Ishikawa (cell line): Measurements from ENCODE around the gene EXOC4.

Source experiments
- CEBPB ChIP-seq: IDR thresholded peaks from 2 replicates; pipeline ENCODE4 v1.6.1; 2012
- CREB1 ChIP-seq: IDR thresholded peaks from 2 replicates; pipeline ENCODE4 v1.6.1; 2012; ENCODE audit warnings: low read depth
- EGR1 ChIP-seq: IDR thresholded peaks from 2 replicates; pipeline ENCODE4 v1.6.1; 2012
- EP300 ChIP-seq: IDR thresholded peaks from 2 replicates; pipeline ENCODE4 v1.6.1; 2012; ENCODE audit warnings: borderline replicate concordance
- FOXM1 ChIP-seq: IDR thresholded peaks from 2 replicates; pipeline ENCODE4 v1.6.1; 2012; ENCODE audit warnings: low read depth, borderline replicate concordance
- MAX ChIP-seq: IDR thresholded peaks from 2 replicates; pipeline ENCODE4 v1.6.1; 2012
- NFIC ChIP-seq: IDR thresholded peaks from 2 replicates; pipeline ENCODE4 v1.6.1; 2012
- RAD21 ChIP-seq: IDR thresholded peaks from 2 replicates; pipeline ENCODE4 v1.6.1; 2012; ENCODE audit warnings: low read depth
- REST ChIP-seq: IDR thresholded peaks from 2 replicates; pipeline ENCODE4 v1.6.1; 2012; ENCODE audit warnings: low read depth, mild to moderate bottlenecking
- TAF1 ChIP-seq: IDR thresholded peaks from 2 replicates; pipeline ENCODE4 v1.6.1; 2012; ENCODE audit warnings: low read depth, mild to moderate bottlenecking
- TCF12 ChIP-seq: IDR thresholded peaks from 2 replicates; pipeline ENCODE4 v1.6.1; 2012; ENCODE audit warnings: low read depth
- TEAD4 ChIP-seq: IDR thresholded peaks from 2 replicates; pipeline ENCODE4 v1.6.1; 2012
- USF1 ChIP-seq: IDR thresholded peaks from 2 replicates; pipeline ENCODE4 v1.6.1; 2012
- YY1 ChIP-seq: IDR thresholded peaks from 2 replicates; pipeline ENCODE4 v1.6.1; 2012; ENCODE audit warnings: low read depth
- ZBTB7A ChIP-seq: IDR thresholded peaks from 2 replicates; pipeline ENCODE4 v1.6.1; 2012; ENCODE audit warnings: low read depth

The EXOC4 gene

GRCh38 chr7:133683182-133683454 is 430.2 kb downstream of the EXOC4 start:
- no peak for TF ChIP-seq ZBTB7A
- TF ChIP-seq YY1 = no peak
- TF ChIP-seq TCF12 = no peak
- no peak for TF ChIP-seq CEBPB
- TF ChIP-seq TAF1 = no peak
- TF ChIP-seq NFIC = no peak
- TF ChIP-seq FOXM1 = no peak
- TF ChIP-seq EP300 = no peak
- TF ChIP-seq RAD21 = no peak
- TF ChIP-seq MAX = no peak
- no peak for TF ChIP-seq EGR1
- TF ChIP-seq USF1 = no peak
- TF ChIP-seq CREB1 = no peak
- no peak for TF ChIP-seq TEAD4
- TF ChIP-seq REST = no peak

DNA sequence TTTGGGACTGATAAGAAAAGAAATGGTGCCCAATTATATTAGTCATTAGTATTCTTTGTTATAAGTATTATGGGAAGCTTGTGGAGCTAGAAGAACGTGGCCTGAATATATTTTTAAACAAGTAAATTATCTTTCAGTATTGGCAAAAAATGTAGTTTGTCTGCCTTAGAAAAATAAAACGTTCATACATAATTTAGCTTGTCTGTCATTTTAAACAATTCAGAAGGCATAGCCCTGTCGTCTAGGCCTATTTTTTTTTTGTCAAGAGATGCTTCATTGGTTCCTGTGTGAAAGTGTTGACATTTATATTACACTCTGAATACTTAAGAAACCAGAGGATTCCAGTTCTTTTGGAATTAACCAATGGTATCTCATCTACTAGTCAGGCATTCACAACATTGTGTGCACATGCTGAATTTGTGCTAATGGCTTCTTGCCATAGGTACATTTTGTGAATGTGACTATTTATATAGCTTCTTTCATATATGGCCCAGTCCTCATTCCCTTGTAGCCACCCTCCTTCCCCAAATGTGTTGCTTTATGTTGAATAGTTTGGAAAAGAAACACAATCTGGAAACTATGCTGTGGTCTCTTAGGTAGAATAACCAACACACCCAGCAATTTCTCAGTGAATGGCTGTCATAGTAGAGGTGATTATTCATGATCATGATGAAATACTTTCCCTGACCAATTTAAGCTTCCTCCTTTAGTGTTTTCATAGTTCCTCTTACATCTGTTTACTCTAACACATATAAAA is 435.8 kb downstream of the EXOC4 start:
- TF ChIP-seq NFIC = no peak
- TF ChIP-seq CEBPB = no peak
- no peak for TF ChIP-seq FOXM1
- TF ChIP-seq TEAD4 = no peak
- TF ChIP-seq EP300 = no peak
- no peak for TF ChIP-seq ZBTB7A
- no peak for TF ChIP-seq TCF12
- no peak for TF ChIP-seq MAX
- no peak for TF ChIP-seq CREB1
- no peak for TF ChIP-seq RAD21
- TF ChIP-seq REST = no peak
- TF ChIP-seq USF1 = no peak
- no peak for TF ChIP-seq EGR1
- TF ChIP-seq TAF1 = no peak
- no peak for TF ChIP-seq YY1

- TF ChIP-seq TAF1 (no peak), REST (no peak), USF1 (no peak), FOXM1 (no peak), CREB1 (no peak), EGR1 (no peak), EP300 (no peak), TCF12 (no peak), CEBPB (no peak), TEAD4 (no peak), RAD21 (no peak), NFIC (no peak)
Observed at GRCh38 chr7:133690740-133691139, 437.9 kb downstream of the EXOC4 start.
